Measurements from ENCODE around the gene PRR30. TPM values are rescaled to one million over a fixed set of nuclear protein-coding genes. Genes with fewer than 3 reads are reported as not detected.

PRR30 gene
- total and polyA plus RNA-seq, 7 donors: not detected

DNA sequence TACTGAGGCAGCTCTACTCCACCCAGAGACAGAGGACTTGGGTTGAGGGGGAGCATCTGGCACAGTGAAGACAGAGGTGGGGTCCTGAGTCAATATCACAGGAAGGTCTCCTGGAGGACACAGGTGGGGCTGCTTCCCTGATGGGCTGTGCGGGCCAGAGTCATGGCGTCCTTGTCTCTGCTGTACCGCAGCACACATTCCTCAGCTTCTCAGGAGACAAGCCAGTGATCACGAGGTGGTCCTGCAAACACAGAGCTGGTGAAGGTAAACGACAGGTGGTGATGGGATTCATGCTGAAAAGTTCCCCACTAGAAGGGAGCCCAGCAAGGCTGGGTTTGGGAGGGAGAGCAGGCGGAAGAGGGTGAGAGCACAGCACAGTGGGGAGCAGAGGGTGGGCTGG lies 19.3 kb upstream of the PRR30 start:
- no peak for ATAC-seq
- TF ChIP-seq, protein P1, sequence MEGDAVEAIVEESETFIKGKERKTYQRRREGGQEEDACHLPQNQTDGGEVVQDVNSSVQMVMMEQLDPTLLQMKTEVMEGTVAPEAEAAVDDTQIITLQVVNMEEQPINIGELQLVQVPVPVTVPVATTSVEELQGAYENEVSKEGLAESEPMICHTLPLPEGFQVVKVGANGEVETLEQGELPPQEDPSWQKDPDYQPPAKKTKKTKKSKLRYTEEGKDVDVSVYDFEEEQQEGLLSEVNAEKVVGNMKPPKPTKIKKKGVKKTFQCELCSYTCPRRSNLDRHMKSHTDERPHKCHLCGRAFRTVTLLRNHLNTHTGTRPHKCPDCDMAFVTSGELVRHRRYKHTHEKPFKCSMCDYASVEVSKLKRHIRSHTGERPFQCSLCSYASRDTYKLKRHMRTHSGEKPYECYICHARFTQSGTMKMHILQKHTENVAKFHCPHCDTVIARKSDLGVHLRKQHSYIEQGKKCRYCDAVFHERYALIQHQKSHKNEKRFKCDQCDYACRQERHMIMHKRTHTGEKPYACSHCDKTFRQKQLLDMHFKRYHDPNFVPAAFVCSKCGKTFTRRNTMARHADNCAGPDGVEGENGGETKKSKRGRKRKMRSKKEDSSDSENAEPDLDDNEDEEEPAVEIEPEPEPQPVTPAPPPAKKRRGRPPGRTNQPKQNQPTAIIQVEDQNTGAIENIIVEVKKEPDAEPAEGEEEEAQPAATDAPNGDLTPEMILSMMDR (IDR thresholded peaks at IDR 0.05): no peak
- no peak for DNase-seq
- H3K9me3 ChIP-seq: no peaks in the 10 kb centered on the region
- H3K27ac ChIP-seq: no peak overlapping the region
- H3K4me1 ChIP-seq: no peaks in the 10 kb centered on the region
- H3K4me3 ChIP-seq: no peak overlapping the region
- 69 to 74% (median 74%) methylated on average over 6 of the region's 6 CpGs for WGBS, 3 donors
- no peaks in the 10 kb centered on the region for H3K36me3 ChIP-seq (ENCODE audit: insufficient read depth in 1 of 2, low read depth in 1 of 2)
- no peaks in the 10 kb centered on the region for H3K27me3 ChIP-seq (ENCODE audit: insufficient read depth in 3 of 3, low read length in 2 of 3)
- intact Hi-C loops (cut with DNase I): no loop called here

DNA sequence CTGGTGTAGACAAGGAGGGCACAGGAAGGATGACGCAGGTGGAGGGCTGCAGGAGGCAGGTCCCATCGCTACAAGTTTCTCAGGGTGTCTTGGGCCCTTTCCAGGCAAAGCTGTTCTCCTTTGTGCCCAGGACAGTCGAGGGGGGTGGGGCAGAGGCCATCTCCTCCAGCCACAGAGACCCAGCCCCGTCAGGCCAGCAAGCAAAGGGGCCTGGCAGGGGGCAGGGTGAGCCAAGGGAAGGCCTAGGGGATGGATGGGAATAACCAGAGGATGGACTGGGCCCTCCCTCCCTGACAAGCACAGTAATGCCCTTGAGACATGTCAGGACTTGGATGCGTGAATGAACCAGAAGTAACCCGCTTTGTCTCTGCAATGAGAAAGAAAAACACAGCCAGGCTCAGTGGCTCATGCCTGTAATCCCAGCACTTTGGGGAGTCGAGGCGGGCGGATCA lies 15.9 kb upstream of the PRR30 start:
- DNase-seq: no peak
- TF ChIP-seq, protein P1 (IDR thresholded peaks at IDR 0.05): no peak
- intact Hi-C loops (cut with DNase I): no loop called here
- no peaks in the 10 kb centered on the region for H3K27me3 ChIP-seq (ENCODE audit: insufficient read depth in 3 of 3, low read length in 2 of 3)
- H3K9me3 ChIP-seq: no peaks in the 10 kb centered on the region
- no peaks in the 10 kb centered on the region for H3K4me1 ChIP-seq
- ATAC-seq: peak in 1 of 4 donors; percentile 13
- H3K4me3 ChIP-seq: no peak overlapping the region
- no peaks in the 10 kb centered on the region for H3K36me3 ChIP-seq (ENCODE audit: insufficient read depth in 1 of 2, low read depth in 1 of 2)
- H3K27ac ChIP-seq: no peak overlapping the region
- 81 to 85% (median 82%) methylated on average over 9 of the region's 9 CpGs for WGBS, 3 donors

DNA sequence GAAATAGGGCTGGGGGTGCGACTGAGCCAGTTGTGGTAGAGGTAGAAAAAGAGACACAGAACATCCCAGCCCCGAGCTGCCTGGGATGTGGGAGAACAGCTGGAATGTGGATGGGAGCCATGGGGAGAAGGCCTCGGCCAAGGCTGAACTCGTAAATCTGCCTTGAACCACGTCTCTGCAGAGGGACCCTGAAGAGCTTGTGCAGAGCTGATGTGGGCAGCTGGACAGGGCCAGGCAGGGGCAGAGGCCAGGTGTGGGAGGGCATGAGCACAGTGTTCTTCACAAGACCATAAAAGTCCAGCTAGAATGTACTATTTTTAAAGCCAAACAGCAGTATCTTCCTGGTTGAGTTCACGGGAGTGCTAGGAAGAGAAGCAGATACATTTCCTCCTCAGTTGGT lies 15.3 kb upstream of the PRR30 start:
- no peaks in the 10 kb centered on the region for H3K9me3 ChIP-seq
- no peaks in the 10 kb centered on the region for H3K4me1 ChIP-seq
- ATAC-seq (no peak), DNase-seq (no peak)
- TF ChIP-seq, protein P1 (IDR thresholded peaks at IDR 0.05): no peak
- H3K4me3 ChIP-seq: no peak overlapping the region
- intact Hi-C loops (cut with DNase I): no loop called here
- WGBS, 3 donors: 37 to 49% (median 41%) methylated on average over 6 of the region's 6 CpGs
- H3K36me3 ChIP-seq (ENCODE audit: insufficient read depth in 1 of 2, low read depth in 1 of 2): no peaks in the 10 kb centered on the region
- H3K27ac ChIP-seq: no peak overlapping the region
- H3K27me3 ChIP-seq (ENCODE audit: insufficient read depth in 3 of 3, low read length in 2 of 3): no peaks in the 10 kb centered on the region

DNA sequence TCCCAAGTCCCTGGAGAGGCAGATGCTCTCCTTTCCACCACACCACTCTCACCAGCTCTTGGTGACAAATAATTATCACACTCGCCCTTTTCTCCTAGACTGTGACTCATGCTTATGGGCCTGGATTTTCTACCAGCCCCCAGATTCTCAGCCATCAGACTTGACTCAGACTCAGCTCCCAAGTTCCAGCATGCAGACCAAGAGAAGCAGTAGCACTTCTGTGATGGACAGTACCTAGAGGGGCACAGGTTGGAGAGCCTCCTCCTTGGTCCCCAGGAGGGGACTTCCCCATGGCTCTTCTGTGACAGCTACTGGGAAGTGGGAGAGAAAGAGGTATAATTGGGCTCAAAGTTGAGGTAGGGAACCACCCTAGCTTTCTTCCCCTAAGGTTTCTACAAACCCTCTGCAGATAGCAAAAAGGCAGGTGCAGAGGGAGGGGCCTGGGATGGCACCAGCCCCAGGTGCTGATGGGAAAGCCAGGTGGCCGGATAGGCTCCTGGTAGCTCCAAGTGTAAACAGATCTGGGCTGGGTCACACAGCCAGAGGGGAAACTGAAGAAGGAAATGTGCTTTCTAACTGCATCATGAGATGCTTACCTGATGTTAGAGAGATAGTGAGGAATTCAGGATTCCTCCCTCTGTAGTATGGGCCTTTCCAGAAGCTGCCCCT lies 13.7 kb upstream of the PRR30 start:
- TF ChIP-seq, protein P1 (IDR thresholded peaks at IDR 0.05): no peak
- Histone ChIP-seq H3K4me1 (no peaks in the 10 kb centered on the region), H3K27ac (no peak overlapping the region), H3K36me3 (ENCODE audit: insufficient read depth in 1 of 2, low read depth in 1 of 2) (no peaks in the 10 kb centered on the region), H3K4me3 (no peak overlapping the region), H3K27me3 (ENCODE audit: insufficient read depth in 3 of 3, low read length in 2 of 3) (no peaks in the 10 kb centered on the region), H3K9me3 (no peaks in the 10 kb centered on the region)
- DNase-seq (no peak), ATAC-seq (no peak)
- intact Hi-C loops (cut with DNase I): no loop called here
- WGBS, 3 donors: 75 to 85% (median 79%) methylated on average over 2 of the region's 2 CpGs

Data from psoas muscle (tissue), 8 donors.